HEK293 (cell line): ENCODE measurements around the gene ZNF154.
A peak's percentile ranks its signal among the peaks of the same experiment; 100 is the strongest.

ENCODE experiments used
- HOXD13 ChIP-seq: sonication (generic); formaldehyde crosslinking; IDR thresholded peaks from 2 replicates; pipeline ENCODE4 v1.8.0; 2022; ENCODE audit warnings: missing genetic modification reagents, borderline replicate concordance
- KLF7 ChIP-seq: fragments of 450-650 bp; formaldehyde crosslinking; IDR thresholded peaks from 2 replicates; pipeline ENCODE4 v1.5.1; 2016; ENCODE audit warnings: missing biosample characterization, missing genetic modification characterization, borderline replicate concordance
- MZF1 ChIP-seq: fragments of 450-650 bp; formaldehyde crosslinking; IDR thresholded peaks from 2 replicates; pipeline ENCODE4 v1.5.1; 2017; ENCODE audit warnings: missing biosample characterization, missing genetic modification characterization, borderline replicate concordance
- SETDB1 ChIP-seq: IDR thresholded peaks from one replicate; pipeline ENCODE4 v1.6.1; 2017; ENCODE audit warnings: mild to moderate bottlenecking, low read length, moderate library complexity, mixed read lengths; ENCODE audit not compliant: insufficient read length
- ZNF121 ChIP-seq: fragments of 450-650 bp; formaldehyde crosslinking; IDR thresholded peaks from 2 replicates; pipeline ENCODE4 v1.5.1; 2016; ENCODE audit warnings: missing biosample characterization, missing genetic modification characterization
- ZNF146 ChIP-seq: fragments of 450-650 bp; formaldehyde crosslinking; IDR thresholded peaks from 2 replicates; pipeline ENCODE4 v1.5.1; 2016; ENCODE audit warnings: missing biosample characterization, missing genetic modification characterization
- ZNF2 ChIP-seq: fragments of 450-650 bp; formaldehyde crosslinking; IDR thresholded peaks from 2 replicates; pipeline ENCODE4 v1.5.1; 2016; ENCODE audit warnings: missing biosample characterization, missing genetic modification characterization
- ZNF211 ChIP-seq: fragments of 450-650 bp; formaldehyde crosslinking; IDR thresholded peaks from 2 replicates; pipeline ENCODE4 v1.5.1; 2016; ENCODE audit warnings: low read depth, missing biosample characterization, missing genetic modification characterization
- ZNF274 ChIP-seq, 2 experiments: fragments of 200-500 bp in 1 of 2; fragments of 450-650 bp in 1 of 2; sonication (Bioruptor generic) in 1 of 2; formaldehyde crosslinking in 1 of 2; IDR thresholded peaks; 2 replicates each; pipeline versions ENCODE4 v1.5.1 to v1.6.1; 2014 to 2016; ENCODE audit warnings: borderline replicate concordance in 1 of 2, inconsistent platforms in 1 of 2, low read length in 1 of 2, missing biosample characterization in 1 of 2, missing genetic modification characterization in 1 of 2
- ZNF341 ChIP-seq: fragments of 450-650 bp; formaldehyde crosslinking; IDR thresholded peaks from 2 replicates; pipeline ENCODE4; 2016; ENCODE audit warnings: low read depth, missing biosample characterization, missing genetic modification characterization
- ZNF366 ChIP-seq: fragments of 450-650 bp; formaldehyde crosslinking; conservative IDR thresholded peaks from 2 replicates; pipeline ENCODE4 v1.5.1; 2016; ENCODE audit warnings: missing biosample characterization, missing genetic modification characterization
- ZNF514 ChIP-seq: fragments of 450-650 bp; formaldehyde crosslinking; IDR thresholded peaks from 2 replicates; pipeline ENCODE4 v1.5.1; 2016; ENCODE audit warnings: missing biosample characterization, missing genetic modification characterization
- ZNF518A ChIP-seq: fragments of 450-650 bp; formaldehyde crosslinking; conservative IDR thresholded peaks from 2 replicates; pipeline ENCODE4 v1.5.1; 2016; ENCODE audit warnings: low read depth, missing biosample characterization, missing genetic modification characterization
- ZNF549 ChIP-seq: fragments of 450-650 bp; IDR thresholded peaks from 2 replicates; pipeline ENCODE4 v1.5.1; 2018; ENCODE audit warnings: missing biosample characterization, missing genetic modification characterization, mild to moderate bottlenecking, inconsistent platforms, moderate library complexity
- ZNF558 ChIP-seq: fragments of 450-650 bp; formaldehyde crosslinking; IDR thresholded peaks from 2 replicates; pipeline ENCODE4 v1.5.1; 2016; ENCODE audit warnings: missing biosample characterization, missing genetic modification characterization
- ZNF610 ChIP-seq: fragments of 450-650 bp; formaldehyde crosslinking; IDR thresholded peaks from 2 replicates; pipeline ENCODE4 v1.5.1; 2016; ENCODE audit warnings: missing biosample characterization, missing genetic modification characterization, borderline replicate concordance
- ZNF629 ChIP-seq: fragments of 450-650 bp; formaldehyde crosslinking; IDR thresholded peaks from 2 replicates; pipeline ENCODE4 v1.5.1; 2017; ENCODE audit warnings: missing biosample characterization, missing genetic modification characterization
- ZNF670 ChIP-seq: fragments of 450-650 bp; formaldehyde crosslinking; IDR thresholded peaks from 2 replicates; pipeline ENCODE4 v1.5.1; 2016; ENCODE audit warnings: missing biosample characterization, missing genetic modification characterization, low read depth
- ZNF692 ChIP-seq: fragments of 450-650 bp; formaldehyde crosslinking; IDR thresholded peaks from 2 replicates; pipeline ENCODE4 v1.5.1; 2016; ENCODE audit warnings: missing biosample characterization, missing genetic modification characterization
- ZNF704 ChIP-seq: fragments of 450-650 bp; formaldehyde crosslinking; IDR thresholded peaks from 2 replicates; pipeline ENCODE4 v1.5.1; 2016; ENCODE audit warnings: missing biosample characterization, missing genetic modification characterization
- ZNF777 ChIP-seq: fragments of 450-650 bp; formaldehyde crosslinking; IDR thresholded peaks from 2 replicates; pipeline ENCODE4 v1.5.1; 2017; ENCODE audit warnings: missing biosample characterization, missing genetic modification characterization, borderline replicate concordance
- ZNF792 ChIP-seq: fragments of 450-650 bp; formaldehyde crosslinking; IDR thresholded peaks from 2 replicates; pipeline ENCODE4 v1.5.1; 2016; ENCODE audit warnings: missing biosample characterization, missing genetic modification characterization
- ZNF843 ChIP-seq: fragments of 450-650 bp; formaldehyde crosslinking; IDR thresholded peaks from 2 replicates; pipeline ENCODE4 v1.5.1; 2016; ENCODE audit warnings: missing biosample characterization, missing genetic modification characterization
- TF ChIP-seq, protein P1 (sequence below): fragments of 450-650 bp; formaldehyde crosslinking; IDR thresholded peaks from 2 replicates; pipeline ENCODE4 v1.5.1; 2016; ENCODE audit warnings: missing biosample characterization, missing genetic modification characterization
- TF ChIP-seq, protein P2 (sequence below): fragments of 450-650 bp; formaldehyde crosslinking; IDR thresholded peaks from 2 replicates; pipeline ENCODE4 v1.5.1; 2017; ENCODE audit warnings: missing biosample characterization, mild to moderate bottlenecking, missing genetic modification characterization, moderate library complexity
- TF ChIP-seq, protein P3 (sequence below): fragments of 450-650 bp; formaldehyde crosslinking; IDR thresholded peaks from 2 replicates; pipeline ENCODE4 v1.5.1; 2016; ENCODE audit warnings: missing biosample characterization, missing genetic modification characterization

The ZNF154 gene

DNA sequence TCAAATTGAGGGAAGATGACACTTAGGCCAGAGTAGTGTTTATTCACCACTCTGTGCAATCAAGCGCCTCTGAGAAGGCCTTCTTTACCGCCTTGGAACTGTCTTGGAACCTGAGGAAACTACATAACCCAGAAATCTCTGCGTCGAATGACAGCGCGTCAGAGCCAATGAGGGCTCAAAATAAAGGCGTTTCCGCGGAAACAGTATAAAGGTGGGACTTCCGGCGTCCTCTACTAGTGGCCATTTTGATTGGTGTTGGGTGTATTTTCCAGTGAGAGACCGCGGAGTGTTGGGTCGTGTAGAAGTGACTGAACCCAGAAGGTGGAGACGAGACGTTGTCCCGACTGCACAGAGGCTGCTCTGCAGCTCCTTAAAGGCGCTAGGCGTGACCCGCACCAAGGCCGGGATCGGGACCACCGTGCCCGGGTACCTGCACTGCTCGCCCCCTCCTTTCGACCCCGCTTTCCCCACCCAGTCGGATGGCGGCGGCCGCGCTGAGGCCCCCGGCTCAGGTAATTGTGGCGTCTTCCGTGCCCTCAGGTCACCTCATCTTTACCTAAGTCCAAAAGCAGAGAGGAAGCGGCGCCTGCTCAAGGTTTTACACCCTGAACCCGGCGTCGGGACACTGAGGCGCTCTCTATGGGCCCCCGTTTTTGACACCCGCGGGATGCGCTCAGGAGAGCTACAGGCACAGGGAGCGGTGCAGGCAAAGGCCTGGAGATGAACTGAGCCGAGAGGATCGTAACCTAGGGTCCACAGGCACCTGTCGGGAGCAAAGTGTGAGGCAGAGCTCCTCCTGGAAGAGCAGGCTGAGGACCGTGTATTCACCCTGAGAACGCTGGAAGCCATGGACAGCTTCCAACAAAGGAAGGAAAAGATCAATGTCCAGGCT, 37.8 kb upstream of the ZNF154 start, which contains the start of gene ZNF776 (continued):
- no peak for TF ChIP-seq ZNF610 (tag by site-specific recombination)
- 0 out of 2 replicates have a peak, but pooled peaks have one; percentile 31 for TF ChIP-seq ZNF2 (tag by site-specific recombination)
- no peak for TF ChIP-seq ZNF558
- TF ChIP-seq ZNF704 (tag by site-specific recombination) = no peak
- no peak for TF ChIP-seq ZNF549 (tag by site-specific recombination)
- peak; percentile 94 for TF ChIP-seq ZNF518A
- TF ChIP-seq KLF7 (tag by site-specific recombination) = peak; percentile 49; the same call in 1 of the 2 replicates
- TF ChIP-seq ZNF692 (tag by site-specific recombination) = peak; percentile 40; the same call in 1 of the 2 replicates
- TF ChIP-seq HOXD13 = 0 out of 2 replicates have a peak, but pooled peaks have one; percentile 36
- TF ChIP-seq ZNF514 (tag by site-specific recombination) = no peak
- TF ChIP-seq ZNF792 (tag by site-specific recombination) = no peak
- TF ChIP-seq, protein P1, sequence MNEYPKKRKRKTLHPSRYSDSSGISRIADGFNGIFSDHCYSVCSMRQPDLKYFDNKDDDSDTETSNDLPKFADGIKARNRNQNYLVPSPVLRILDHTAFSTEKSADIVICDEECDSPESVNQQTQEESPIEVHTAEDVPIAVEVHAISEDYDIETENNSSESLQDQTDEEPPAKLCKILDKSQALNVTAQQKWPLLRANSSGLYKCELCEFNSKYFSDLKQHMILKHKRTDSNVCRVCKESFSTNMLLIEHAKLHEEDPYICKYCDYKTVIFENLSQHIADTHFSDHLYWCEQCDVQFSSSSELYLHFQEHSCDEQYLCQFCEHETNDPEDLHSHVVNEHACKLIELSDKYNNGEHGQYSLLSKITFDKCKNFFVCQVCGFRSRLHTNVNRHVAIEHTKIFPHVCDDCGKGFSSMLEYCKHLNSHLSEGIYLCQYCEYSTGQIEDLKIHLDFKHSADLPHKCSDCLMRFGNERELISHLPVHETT (tag by site-specific recombination) = no peak
- TF ChIP-seq ZNF670 (tag by site-specific recombination) = no peak
- no peak for TF ChIP-seq ZNF121 (tag by site-specific recombination)
- no peak for TF ChIP-seq SETDB1
- TF ChIP-seq ZNF777 (tag by site-specific recombination) = no peak
- TF ChIP-seq, protein P2, sequence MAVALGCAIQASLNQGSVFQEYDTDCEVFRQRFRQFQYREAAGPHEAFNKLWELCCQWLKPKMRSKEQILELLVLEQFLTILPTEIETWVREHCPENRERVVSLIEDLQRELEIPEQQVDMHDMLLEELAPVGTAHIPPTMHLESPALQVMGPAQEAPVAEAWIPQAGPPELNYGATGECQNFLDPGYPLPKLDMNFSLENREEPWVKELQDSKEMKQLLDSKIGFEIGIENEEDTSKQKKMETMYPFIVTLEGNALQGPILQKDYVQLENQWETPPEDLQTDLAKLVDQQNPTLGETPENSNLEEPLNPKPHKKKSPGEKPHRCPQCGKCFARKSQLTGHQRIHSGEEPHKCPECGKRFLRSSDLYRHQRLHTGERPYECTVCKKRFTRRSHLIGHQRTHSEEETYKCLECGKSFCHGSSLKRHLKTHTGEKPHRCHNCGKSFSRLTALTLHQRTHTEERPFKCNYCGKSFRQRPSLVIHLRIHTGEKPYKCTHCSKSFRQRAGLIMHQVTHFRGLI = no peak
- no peak for TF ChIP-seq ZNF146
- no peak; the same call in 1 of the 2 replicates for TF ChIP-seq ZNF629 (tag by site-specific recombination)
- no peak for TF ChIP-seq ZNF274 (IDR thresholded peaks at IDR 0.05; ENCODE audit: low read length)
- no peak for TF ChIP-seq ZNF274 (tag by site-specific recombination; IDR thresholded peaks at IDR 0.05; ENCODE audit: borderline replicate concordance)
- TF ChIP-seq MZF1 (tag by site-specific recombination) = no peak
- TF ChIP-seq ZNF341 (tag by site-specific recombination) = no peak
- TF ChIP-seq ZNF211 (tag by site-specific recombination) = no peak
- 0 out of 2 replicates have a peak, but pooled peaks have one; percentile 13 for TF ChIP-seq ZNF843 (tag by site-specific recombination)
- TF ChIP-seq, protein P3, sequence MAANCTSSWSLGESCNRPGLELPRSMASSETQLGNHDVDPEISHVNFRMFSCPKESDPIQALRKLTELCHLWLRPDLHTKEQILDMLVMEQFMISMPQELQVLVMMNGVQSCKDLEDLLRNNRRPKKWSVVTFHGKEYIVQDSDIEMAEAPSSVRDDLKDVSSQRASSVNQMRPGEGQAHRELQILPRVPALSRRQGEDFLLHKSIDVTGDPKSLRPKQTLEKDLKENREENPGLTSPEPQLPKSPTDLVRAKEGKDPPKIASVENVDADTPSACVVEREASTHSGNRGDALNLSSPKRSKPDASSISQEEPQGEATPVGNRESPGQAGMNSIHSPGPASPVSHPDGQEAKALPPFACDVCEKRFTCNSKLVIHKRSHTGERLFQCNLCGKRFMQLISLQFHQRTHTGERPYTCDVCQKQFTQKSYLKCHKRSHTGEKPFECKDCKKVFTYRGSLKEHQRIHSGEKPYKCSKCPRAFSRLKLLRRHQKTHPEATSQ (tag by site-specific recombination) = no peak
- no peak for TF ChIP-seq ZNF366 (tag by site-specific recombination)
